ACHN (cell line): ENCODE results near the gene AHR.

Experiments
- DNase-seq: peaks from one replicate; pipeline ENCODE4 v3.0.0-alpha.2; 2015
- in situ Hi-C: cut with HindIII; loops from 2 replicates; pipeline ENCODE4 v1.10.0; 2017; ENCODE audit warnings: low sequenced_read_pairs, low pct_ligation_motif_present, low pct_unique_long_range_greater_than_20kb

Gene AHR

DNA sequence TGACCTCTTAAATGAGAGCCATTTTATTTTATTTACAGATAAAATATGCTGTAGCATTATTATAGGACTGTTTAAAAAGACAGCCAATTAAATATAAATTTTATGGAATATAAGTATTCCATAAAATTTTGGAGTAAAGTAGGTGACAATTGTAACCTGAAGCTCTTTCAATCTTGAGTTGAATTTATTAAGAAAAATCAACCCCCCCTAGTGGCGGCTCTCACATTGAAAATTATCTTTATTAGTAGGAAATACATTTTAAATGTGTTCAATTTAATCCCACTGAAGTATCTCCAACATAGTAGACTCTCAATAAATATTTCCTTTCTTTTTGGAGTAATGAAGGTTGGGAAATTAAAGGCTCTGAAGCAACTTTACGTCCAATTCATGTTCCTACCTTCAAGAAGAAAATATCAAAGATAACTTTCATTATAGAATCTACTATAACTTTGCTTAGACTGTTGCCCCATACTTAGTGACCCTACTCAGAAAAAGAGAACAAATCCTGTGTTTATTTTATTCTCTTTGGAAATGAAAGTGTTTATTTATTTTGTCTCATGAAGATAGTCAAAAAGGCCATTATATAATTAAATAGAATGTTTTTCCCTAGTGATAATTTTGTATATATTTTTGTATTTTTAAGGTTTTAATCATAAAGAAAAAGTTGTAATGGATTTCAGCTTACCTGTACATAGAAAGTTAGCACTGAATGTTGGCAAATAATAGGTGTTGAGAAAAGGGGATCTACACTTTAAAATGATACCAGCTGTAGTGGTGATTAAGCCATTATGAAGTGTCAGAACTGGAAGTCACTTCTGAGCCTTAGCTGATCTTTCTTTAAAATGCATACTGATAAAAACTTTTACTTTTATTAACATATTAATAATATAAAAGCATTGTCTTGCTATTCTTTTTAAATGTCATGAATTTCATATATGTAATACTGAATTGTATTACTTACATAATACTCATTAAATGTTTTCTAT is 3.3 kb downstream of the AHR start:
- in situ Hi-C loops = loop anchor here (25.0 kb wide), 1 partner anchor 336 kb away; no protein-coding TSS in a partner anchor
- peak; percentile 73 for DNase-seq

DNA sequence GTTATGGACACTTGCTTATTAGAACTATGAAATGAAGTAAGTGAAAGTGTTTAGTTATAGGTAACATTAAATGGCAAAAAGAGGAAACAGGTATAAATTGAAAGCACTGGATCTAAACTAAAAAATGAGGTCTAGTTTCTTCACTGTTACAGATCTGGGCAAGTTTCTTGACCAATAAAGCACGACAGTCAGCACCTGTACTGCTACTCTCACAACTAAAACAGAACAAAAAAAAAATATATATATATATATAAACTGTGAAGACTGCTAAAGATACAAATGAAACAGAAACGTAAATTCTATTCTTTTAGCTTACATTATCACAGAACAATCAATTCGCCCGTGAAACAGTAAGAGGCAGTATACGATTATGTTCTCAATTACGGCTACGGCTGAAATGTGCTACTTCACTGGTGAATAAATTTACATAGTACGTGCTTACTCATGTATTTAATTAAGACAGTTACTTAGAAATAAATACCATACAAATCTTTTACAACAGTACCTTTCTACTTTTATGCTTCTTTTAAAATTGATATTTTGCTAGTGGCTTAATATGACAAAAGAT is 4.2 kb downstream of the AHR start:
- DNase-seq = peak; percentile 69
- in situ Hi-C loops = loop anchor here (25.0 kb wide), 1 partner anchor 335 kb away; no protein-coding TSS in a partner anchor

DNA sequence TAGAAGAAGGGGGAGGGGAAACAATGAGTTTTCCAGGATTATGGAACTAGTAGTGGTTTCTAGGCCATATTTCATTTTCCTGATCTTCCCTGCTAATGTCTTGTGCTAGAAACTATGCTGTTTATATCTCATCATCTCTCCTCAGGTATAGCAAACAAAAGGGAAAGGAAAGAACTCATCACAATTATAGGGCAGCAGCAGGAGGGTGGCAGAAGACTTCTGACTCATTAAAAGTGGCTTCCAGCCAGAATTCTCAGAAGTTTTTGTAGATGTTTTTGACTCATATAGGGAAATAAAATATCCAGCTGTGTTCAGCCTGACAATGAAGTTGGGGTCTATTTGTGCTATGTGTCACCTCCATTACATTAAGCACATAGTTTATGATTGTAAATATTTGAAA is 6.5 kb downstream of the AHR start:
- DNase-seq = peak; percentile 91
- in situ Hi-C loops = loop anchor here (25.0 kb wide), 1 partner anchor 332 kb away; no protein-coding TSS in a partner anchor

- in situ Hi-C loops = loop anchor here (25.0 kb wide), 1 partner anchor 332 kb away; no protein-coding TSS in a partner anchor
- DNase-seq = no peak
Measured at GRCh38 chr7:17305387-17306171, 7.1 kb downstream of the AHR start.

DNA sequence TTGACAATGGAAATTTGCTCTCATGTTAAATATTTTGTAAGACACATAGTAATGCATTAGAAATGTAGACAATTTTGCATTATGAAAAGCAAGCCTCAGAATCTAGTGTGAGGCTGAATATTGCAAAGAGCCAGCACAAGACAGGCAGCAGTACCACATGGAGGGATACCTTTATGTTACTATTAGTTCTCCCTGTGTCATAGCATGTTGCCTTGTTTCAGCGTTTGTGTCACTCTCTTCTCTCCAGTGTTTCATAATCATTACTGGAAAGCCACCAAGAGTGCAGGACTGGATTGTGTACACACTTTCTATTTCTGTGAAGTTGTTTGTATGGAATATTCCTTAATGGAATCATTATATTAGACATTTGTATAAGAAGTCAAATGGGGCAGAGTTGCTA is 8.5 kb downstream of the AHR start:
- DNase-seq = no peak
- in situ Hi-C loops = loop anchor here (25.0 kb wide), 1 partner anchor 330 kb away; no protein-coding TSS in a partner anchor

GRCh38 chr7:17307558-17307957 is 9.1 kb downstream of the AHR start:
- in situ Hi-C loops = loop anchor here (25.0 kb wide), 1 partner anchor 330 kb away; no protein-coding TSS in a partner anchor
- no peak for DNase-seq

- in situ Hi-C loops = loop anchor here (25.0 kb wide), 1 partner anchor 329 kb away; no protein-coding TSS in a partner anchor
- peak; percentile 46 for DNase-seq
Measured at GRCh38 chr7:17307969-17308648, 9.7 kb downstream of the AHR start.

DNA sequence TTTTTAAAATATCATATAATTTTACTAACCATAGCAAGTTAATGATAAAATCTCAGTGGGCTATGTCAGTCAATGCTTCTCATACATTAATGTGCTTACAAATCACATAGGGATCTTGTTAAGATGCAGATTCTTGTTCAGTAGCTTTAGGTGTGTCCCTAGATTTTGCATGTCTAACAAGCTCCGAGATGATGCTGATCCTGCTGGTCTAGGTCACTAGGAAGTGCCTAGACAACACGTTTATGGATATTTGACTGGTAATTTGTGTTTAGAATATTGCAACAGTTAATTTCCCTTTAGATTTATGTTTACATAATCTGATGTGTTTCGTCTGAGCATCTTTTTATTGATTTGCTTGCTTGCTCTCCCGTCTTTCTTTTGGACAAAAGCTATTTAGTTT is 12.7 kb downstream of the AHR start:
- DNase-seq = no peak
- in situ Hi-C loops = loop anchor here (25.0 kb wide), 1 partner anchor 326 kb away; no protein-coding TSS in a partner anchor

- DNase-seq = no peak
- in situ Hi-C loops = loop anchor here (25.0 kb wide), 1 partner anchor 325 kb away; no protein-coding TSS in a partner anchor
Measured at GRCh38 chr7:17311952-17312351, 13.5 kb downstream of the AHR start.

DNA sequence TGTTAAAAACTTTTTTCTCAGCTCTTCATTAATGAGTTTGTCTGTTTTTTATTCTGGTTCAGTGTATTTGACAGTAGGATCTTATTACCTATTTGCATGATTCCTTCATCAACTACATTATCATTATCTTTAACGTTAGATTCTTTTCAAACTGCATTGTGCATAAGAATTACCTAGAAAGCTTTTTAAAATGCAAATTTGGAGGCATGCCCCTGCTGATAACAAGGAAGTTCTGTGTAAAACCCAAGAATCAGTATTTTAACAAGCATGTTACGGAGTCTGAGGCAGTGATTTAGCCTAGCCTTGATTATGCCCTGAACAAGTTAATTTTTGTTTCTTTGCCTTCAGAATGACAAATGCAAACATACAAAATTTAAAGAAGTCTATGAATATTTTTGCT is 14.2 kb downstream of the AHR start:
- in situ Hi-C loops = loop anchor here (25.0 kb wide), 1 partner anchor 325 kb away; no protein-coding TSS in a partner anchor
- no peak for DNase-seq

GRCh38 chr7:17313194-17313593 is 14.7 kb downstream of the AHR start:
- DNase-seq = no peak
- in situ Hi-C loops = loop anchor here (25.0 kb wide), 1 partner anchor 324 kb away; no protein-coding TSS in a partner anchor

GRCh38 chr7:17315974-17316373 is 17.5 kb downstream of the AHR start:
- in situ Hi-C loops = loop anchor here (25.0 kb wide), 1 partner anchor 321 kb away; no protein-coding TSS in a partner anchor
- DNase-seq = no peak

GRCh38 chr7:17318146-17318545 is 19.7 kb downstream of the AHR start:
- in situ Hi-C loops = loop anchor here (25.0 kb wide), 1 partner anchor 319 kb away; no protein-coding TSS in a partner anchor
- no peak for DNase-seq

- in situ Hi-C loops = loop anchor here (25.0 kb wide), 1 partner anchor 318 kb away; no protein-coding TSS in a partner anchor
- DNase-seq = no peak
Measured at GRCh38 chr7:17319164-17320101, 21.0 kb downstream of the AHR start.

DNA sequence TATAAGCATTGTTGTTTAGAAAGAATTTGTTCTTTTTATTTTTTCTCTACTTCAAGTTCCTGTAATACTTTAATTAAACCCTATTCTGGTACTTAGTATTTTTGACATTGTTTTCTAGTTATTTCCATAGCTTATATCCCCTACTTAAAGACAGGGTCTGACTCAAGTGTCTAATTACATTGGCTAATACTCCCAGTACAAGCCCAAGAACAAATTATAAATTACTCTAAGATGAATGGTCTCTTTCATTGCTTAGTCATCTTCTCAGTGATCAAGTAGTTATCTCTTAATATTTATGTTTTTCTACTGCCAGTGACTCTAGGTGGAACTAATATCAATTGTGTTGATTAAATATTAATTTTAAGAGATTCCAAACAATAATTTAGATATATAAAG is 21.6 kb downstream of the AHR start:
- DNase-seq = no peak
- in situ Hi-C loops = loop anchor here (25.0 kb wide), 1 partner anchor 317 kb away; no protein-coding TSS in a partner anchor

DNA sequence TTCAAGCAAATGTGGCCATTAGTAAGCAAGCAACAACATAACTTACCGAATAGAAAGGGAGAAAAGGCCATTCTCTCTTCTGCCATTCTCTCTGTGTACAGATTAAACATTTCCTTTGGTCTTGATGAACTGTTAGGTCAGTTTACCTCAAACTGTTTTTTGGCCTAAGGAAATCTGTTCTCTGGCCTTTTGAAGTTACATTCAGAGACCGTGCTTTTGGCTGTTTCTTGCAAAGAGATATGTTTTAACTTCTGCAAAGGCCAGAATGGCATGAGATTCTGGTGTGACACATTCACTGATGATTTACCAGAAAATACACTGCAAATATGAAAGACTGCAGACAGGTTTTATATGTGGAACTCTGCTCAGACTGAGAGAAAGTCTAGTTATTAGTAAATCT is 22.2 kb downstream of the AHR start:
- in situ Hi-C loops = loop anchor here (25.0 kb wide), 1 partner anchor 317 kb away; no protein-coding TSS in a partner anchor

GRCh38 chr7:17325364-17325763 is 26.9 kb downstream of the AHR start:
- peak; percentile 80 for DNase-seq
- in situ Hi-C loops = no loop called here

More for the DNA sequence above, 22.2 kb downstream of the AHR start:
- DNase-seq = peak; percentile 68
